Measurements from ENCODE around the gene SNED1.

Gene SNED1

GRCh38 chr2:241067501-241068135 is 69.2 kb downstream of the SNED1 start:
- Histone ChIP-seq H3K79me2 (ENCODE audit: control insufficient read depth, low read length) (no peaks in the 10 kb centered on the region), H3K36me3 (ENCODE audit: control insufficient read depth, low read length) (no peaks in the 10 kb centered on the region), H3K4me2 (ENCODE audit: low read length) (no peak overlapping the region), H3K27me3 (ENCODE audit: control insufficient read depth, low read length) (no peaks in the 10 kb centered on the region; the same call in 1 of the 2 replicates), H3F3A (ENCODE audit: control insufficient read depth, insufficient read depth) (no peaks in the 10 kb centered on the region), H3K27ac (ENCODE audit: low read depth, low read length) (no peak overlapping the region), H4K20me1 (ENCODE audit: control insufficient read depth, insufficient read depth, low read depth, low read length) (no peaks in the 10 kb centered on the region), H3K9me3 (ENCODE audit: control insufficient read depth, insufficient read depth, low read length) (no peaks in the 10 kb centered on the region), H3K4me1 (ENCODE audit: control insufficient read depth, low read length) (peaks cover 6% of the 10 kb centered on the region; the same call in 1 of the 2 replicates), H3K4me3 (ENCODE audit: low read length) (no peak overlapping the region), H3K9me2 (replicated peaks; ENCODE audit: control insufficient read depth, low read length) (no peaks in the 10 kb centered on the region)
- TF ChIP-seq CTCF (IDR thresholded peaks at IDR 0.05; ENCODE audit: low read depth, low read length, poor library complexity, severe bottlenecking): no peak
- TF ChIP-seq EZH2phosphoT487 (IDR thresholded peaks at IDR 0.05; ENCODE audit: borderline replicate concordance, low read length): no peak

GRCh38 chr2:241068136-241068941 is 69.9 kb downstream of the SNED1 start:
- Histone ChIP-seq H3K4me3 (ENCODE audit: low read length) (no peak overlapping the region), H3K79me2 (ENCODE audit: control insufficient read depth, low read length) (no peaks in the 10 kb centered on the region), H3K27me3 (ENCODE audit: control insufficient read depth, low read length) (no peaks in the 10 kb centered on the region; the same call in 1 of the 2 replicates), H3K4me1 (ENCODE audit: control insufficient read depth, low read length) (peaks cover 6% of the 10 kb centered on the region; the same call in 1 of the 2 replicates), H4K20me1 (ENCODE audit: control insufficient read depth, insufficient read depth, low read depth, low read length) (no peaks in the 10 kb centered on the region), H3K27ac (ENCODE audit: low read depth, low read length) (no peak overlapping the region), H3K9me2 (replicated peaks; ENCODE audit: control insufficient read depth, low read length) (no peaks in the 10 kb centered on the region), H3K4me2 (ENCODE audit: low read length) (no peak overlapping the region), H3K36me3 (ENCODE audit: control insufficient read depth, low read length) (no peaks in the 10 kb centered on the region), H3F3A (ENCODE audit: control insufficient read depth, insufficient read depth) (no peaks in the 10 kb centered on the region), H3K9me3 (ENCODE audit: control insufficient read depth, insufficient read depth, low read length) (no peaks in the 10 kb centered on the region)
- no peak for TF ChIP-seq EZH2phosphoT487 (IDR thresholded peaks at IDR 0.05; ENCODE audit: borderline replicate concordance, low read length)
- TF ChIP-seq CTCF (IDR thresholded peaks at IDR 0.05; ENCODE audit: low read depth, low read length, poor library complexity, severe bottlenecking): no peak

- Histone ChIP-seq H3K4me2 (ENCODE audit: low read length) (no peak overlapping the region), H3K4me3 (ENCODE audit: low read length) (no peak overlapping the region), H4K20me1 (ENCODE audit: control insufficient read depth, insufficient read depth, low read depth, low read length) (no peaks in the 10 kb centered on the region), H3K9me3 (ENCODE audit: control insufficient read depth, insufficient read depth, low read length) (no peaks in the 10 kb centered on the region), H3K27ac (ENCODE audit: low read depth, low read length) (no peak overlapping the region), H3K79me2 (ENCODE audit: control insufficient read depth, low read length) (no peaks in the 10 kb centered on the region), H3K9me2 (replicated peaks; ENCODE audit: control insufficient read depth, low read length) (no peaks in the 10 kb centered on the region), H3K36me3 (ENCODE audit: control insufficient read depth, low read length) (no peaks in the 10 kb centered on the region), H3K4me1 (ENCODE audit: control insufficient read depth, low read length) (0 out of 2 replicates have a peak, but pooled peaks cover 2% of the 10 kb centered on the region), H3F3A (ENCODE audit: control insufficient read depth, insufficient read depth) (no peaks in the 10 kb centered on the region), H3K27me3 (ENCODE audit: control insufficient read depth, low read length) (no peaks in the 10 kb centered on the region)
- TF ChIP-seq EZH2phosphoT487 (IDR thresholded peaks at IDR 0.05; ENCODE audit: borderline replicate concordance, low read length): no peak
- no peak for TF ChIP-seq CTCF (IDR thresholded peaks at IDR 0.05; ENCODE audit: low read depth, low read length, poor library complexity, severe bottlenecking)
These were observed 70.8 kb downstream of the SNED1 start for GRCh38 chr2:241068942-241069810.

Measured in DOHH2 (cell line).